Measurements from ENCODE around the gene MLLT11. TPM values are rescaled to one million over a fixed set of nuclear protein-coding genes. Genes with fewer than 3 reads are reported as not detected.

The MLLT11 gene
- total RNA-seq, 1 experiment from 2014 or later = 16.4 TPM

- CTCF ChIA-PET = interaction anchor here (0.6 to 3.7 kb wide), 24 partner anchors 10 to 419 kb away, joined by 3 to 43 read pairs (median 5); partner anchors contain the start of genes BNIPL, CDC42SE1, ENSA and GABPB2
- H3K27me3 Mint-ChIP-seq (ENCODE audit: low read depth) = no peaks in the 10 kb centered on the region
- no peaks in the 10 kb centered on the region for H3K9me3 Mint-ChIP-seq
- ATAC-seq = peak; percentile 91
- H3K4me3 Mint-ChIP-seq = peak overlapping the region; percentile 96
- peaks cover 17% of the 10 kb centered on the region for H3K4me1 Mint-ChIP-seq
- POLR2A ChIA-PET = interaction anchor here (0.8 to 1.6 kb wide), 6 partner anchors 12 to 141 kb away, joined by 3 to 6 read pairs (median 4); partner anchors contain the start of genes BNIPL, MLLT11 and VPS72
- DNase-seq (ENCODE audit: low spot score) = no peak
- H3K27ac Mint-ChIP-seq = no peak overlapping the region
- peaks cover 19% of the 10 kb centered on the region for H3K36me3 Mint-ChIP-seq
- TF ChIP-seq TEAD4 (CRISPR knock-in tag; IDR thresholded peaks at IDR 0.05) = no peak
- TF ChIP-seq, protein P1, sequence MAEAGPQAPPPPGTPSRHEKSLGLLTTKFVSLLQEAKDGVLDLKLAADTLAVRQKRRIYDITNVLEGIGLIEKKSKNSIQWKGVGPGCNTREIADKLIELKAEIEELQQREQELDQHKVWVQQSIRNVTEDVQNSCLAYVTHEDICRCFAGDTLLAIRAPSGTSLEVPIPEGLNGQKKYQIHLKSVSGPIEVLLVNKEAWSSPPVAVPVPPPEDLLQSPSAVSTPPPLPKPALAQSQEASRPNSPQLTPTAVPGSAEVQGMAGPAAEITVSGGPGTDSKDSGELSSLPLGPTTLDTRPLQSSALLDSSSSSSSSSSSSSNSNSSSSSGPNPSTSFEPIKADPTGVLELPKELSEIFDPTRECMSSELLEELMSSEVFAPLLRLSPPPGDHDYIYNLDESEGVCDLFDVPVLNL (CRISPR knock-in tag; IDR thresholded peaks at IDR 0.05; ENCODE audit: borderline replicate concordance, low read depth) = no peak
- TF ChIP-seq ZMAT4 (CRISPR knock-in tag; IDR thresholded peaks at IDR 0.05) = no peak
- TF ChIP-seq, protein P2, sequence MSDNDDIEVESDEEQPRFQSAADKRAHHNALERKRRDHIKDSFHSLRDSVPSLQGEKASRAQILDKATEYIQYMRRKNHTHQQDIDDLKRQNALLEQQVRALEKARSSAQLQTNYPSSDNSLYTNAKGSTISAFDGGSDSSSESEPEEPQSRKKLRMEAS (CRISPR knock-in tag; IDR thresholded peaks at IDR 0.05) = 0 out of 2 replicates have a peak, but pooled peaks have one; percentile 8
- no peak for TF ChIP-seq JUN (CRISPR knock-in tag; IDR thresholded peaks at IDR 0.05)
- TF ChIP-seq ATF6 (CRISPR knock-in tag; IDR thresholded peaks at IDR 0.05) = no peak
- TF ChIP-seq MXD4 (CRISPR knock-in tag; IDR thresholded peaks at IDR 0.05; ENCODE audit: borderline replicate concordance) = no peak
- TF ChIP-seq, protein P3, sequence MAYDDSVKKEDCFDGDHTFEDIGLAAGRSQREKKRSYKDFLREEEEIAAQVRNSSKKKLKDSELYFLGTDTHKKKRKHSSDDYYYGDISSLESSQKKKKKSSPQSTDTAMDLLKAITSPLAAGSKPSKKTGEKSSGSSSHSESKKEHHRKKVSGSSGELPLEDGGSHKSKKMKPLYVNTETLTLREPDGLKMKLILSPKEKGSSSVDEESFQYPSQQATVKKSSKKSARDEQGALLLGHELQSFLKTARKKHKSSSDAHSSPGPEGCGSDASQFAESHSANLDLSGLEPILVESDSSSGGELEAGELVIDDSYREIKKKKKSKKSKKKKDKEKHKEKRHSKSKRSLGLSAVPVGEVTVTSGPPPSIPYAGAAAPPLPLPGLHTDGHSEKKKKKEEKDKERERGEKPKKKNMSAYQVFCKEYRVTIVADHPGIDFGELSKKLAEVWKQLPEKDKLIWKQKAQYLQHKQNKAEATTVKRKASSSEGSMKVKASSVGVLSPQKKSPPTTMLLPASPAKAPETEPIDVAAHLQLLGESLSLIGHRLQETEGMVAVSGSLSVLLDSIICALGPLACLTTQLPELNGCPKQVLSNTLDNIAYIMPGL (CRISPR knock-in tag; IDR thresholded peaks at IDR 0.05) = 0 out of 2 replicates have a peak, but pooled peaks have one; percentile 6
These were observed 11.6 kb upstream of the MLLT11 start for GRCh38 chr1:151048645-151049032.

- Mint-ChIP-seq H3K4me3 (peak overlapping the region; percentile 96), H3K4me1 (peaks cover 17% of the 10 kb centered on the region), H3K27me3 (ENCODE audit: low read depth) (no peaks in the 10 kb centered on the region), H3K27ac (no peak overlapping the region), H3K9me3 (no peaks in the 10 kb centered on the region), H3K36me3 (peaks cover 28% of the 10 kb centered on the region)
- ATAC-seq (no peak), DNase-seq (ENCODE audit: low spot score) (no peak)
- TF ChIP-seq ZBTB43 (CRISPR knock-in tag; IDR thresholded peaks at IDR 0.05) = no peak
- TF ChIP-seq, protein P4, sequence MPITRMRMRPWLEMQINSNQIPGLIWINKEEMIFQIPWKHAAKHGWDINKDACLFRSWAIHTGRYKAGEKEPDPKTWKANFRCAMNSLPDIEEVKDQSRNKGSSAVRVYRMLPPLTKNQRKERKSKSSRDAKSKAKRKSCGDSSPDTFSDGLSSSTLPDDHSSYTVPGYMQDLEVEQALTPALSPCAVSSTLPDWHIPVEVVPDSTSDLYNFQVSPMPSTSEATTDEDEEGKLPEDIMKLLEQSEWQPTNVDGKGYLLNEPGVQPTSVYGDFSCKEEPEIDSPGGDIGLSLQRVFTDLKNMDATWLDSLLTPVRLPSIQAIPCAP (CRISPR knock-in tag; IDR thresholded peaks at IDR 0.05) = no peak
- peak; percentile 92 for TF ChIP-seq ZNF121 (CRISPR knock-in tag; IDR thresholded peaks at IDR 0.05)
- TF ChIP-seq ZSCAN18 (CRISPR knock-in tag; IDR thresholded peaks at IDR 0.05) = no peak
- no peak for TF ChIP-seq NR2C2 (CRISPR knock-in tag; IDR thresholded peaks at IDR 0.05)
- ChIA-PET CTCF (interaction anchor here (0.6 to 3.7 kb wide), 5 partner anchors 11 to 252 kb away, joined by 3 to 43 read pairs (median 4); partner anchors contain the start of genes CDC42SE1, MINDY1 and MLLT11), POLR2A (interaction anchor here (0.7 to 1.5 kb wide), 2 partner anchors 58 to 82 kb away, joined by 3 read pairs; no protein-coding TSS in a partner anchor)
These were observed 10.7 kb upstream of the MLLT11 start for GRCh38 chr1:151049458-151049857.

All from WTC11 (cell line).